Skeletal muscle tissue (tissue), 4 donors: ENCODE data around the gene BRIP1. TPM values are rescaled to one million over a fixed set of nuclear protein-coding genes. Genes with fewer than 3 reads are reported as not detected.
"Not testable (repeated sequence)": the region's sequence is repeated elsewhere in the genome, so short reads cannot be mapped to it uniquely, and the experiment has no call there.

Experiments used
- H3K27ac ChIP-seq: one replicate; pipeline ENCODE4 v1.7.0; 2013; ENCODE audit warnings: mild to moderate bottlenecking, low read depth, low read length, inconsistent platforms
- H3K27me3 ChIP-seq, 3 donors: one replicate each; pipeline ENCODE4 v1.7.0; 2013; ENCODE audit warnings: low read length in 3 of 3; ENCODE audit not compliant: control insufficient read depth in 3 of 3, insufficient read depth in 3 of 3
- H3K36me3 ChIP-seq, 3 donors: one replicate each; pipeline ENCODE4 v1.7.0; 2013; ENCODE audit warnings: low read length in 3 of 3; ENCODE audit not compliant: control insufficient read depth in 3 of 3, insufficient read depth in 3 of 3
- H3K4me1 ChIP-seq, 3 donors: one replicate each; pipeline ENCODE4 v1.7.0; 2013; ENCODE audit warnings: low read length in 3 of 3, mild to moderate bottlenecking in 3 of 3; ENCODE audit not compliant: control insufficient read depth in 3 of 3, insufficient read depth in 3 of 3
- H3K4me3 ChIP-seq, 3 donors: one replicate each; pipeline ENCODE4 v1.7.0; 2013; ENCODE audit warnings: low read length in 3 of 3
- H3K9ac ChIP-seq, 3 donors: one replicate each; pipeline ENCODE4 v1.7.0; 2013; ENCODE audit warnings: low read length in 3 of 3, mild to moderate bottlenecking in 3 of 3, moderate library complexity in 2 of 3, low read depth in 1 of 3
- H3K9me3 ChIP-seq, 3 donors: one replicate each; pipeline ENCODE4 v1.7.0; 2013; ENCODE audit warnings: low read length in 3 of 3; ENCODE audit not compliant: control insufficient read depth in 3 of 3
- total RNA-seq: library from RNA; depleted of rRNA; stranded (reverse); fragments of >200 nt; gene quantifications from one replicate; pipeline ENCODE4 v1.2.3, GENCODE V29; 2014
- donor health status: Osteomylitis.

Gene BRIP1
- total RNA-seq, 1 donor from 2014 or later, result 4.2 TPM

GRCh38 chr17:61885865-61886264 is 22.5 kb upstream of the BRIP1 start:
- H3K4me1 ChIP-seq, H3K9me3 ChIP-seq, H3K9ac ChIP-seq, H3K27ac ChIP-seq, H3K4me3 ChIP-seq, H3K27me3 ChIP-seq: not testable (repeated sequence)
- peaks cover 8 to 33% (median 26%) of the 10 kb centered on the region in 3 donors for H3K36me3 ChIP-seq

GRCh38 chr17:61884864-61885263 is 21.5 kb upstream of the BRIP1 start:
- Histone ChIP-seq H3K9ac (no peak overlapping the region), H3K9me3 (no peaks in the 10 kb centered on the region), H3K4me3 (no peak overlapping the region), H3K36me3 (peaks cover 8 to 32% (median 23%) of the 10 kb centered on the region in 3 donors), H3K4me1 (no peaks in the 10 kb centered on the region), H3K27me3 (no peaks in the 10 kb centered on the region), H3K27ac (no peak overlapping the region)

- Histone ChIP-seq H3K27ac (no peak overlapping the region), H3K36me3 (peaks cover 2 to 19% (median 15%) of the 10 kb centered on the region in 3 donors)
These were observed 17.3 kb upstream of the BRIP1 start for GRCh38 chr17:61880589-61881102.

GRCh38 chr17:61878984-61879612 is 15.8 kb upstream of the BRIP1 start:
- no peaks in the 10 kb centered on the region for H3K9me3 ChIP-seq
- no peak overlapping the region for H3K27ac ChIP-seq
- no peaks in the 10 kb centered on the region for H3K4me1 ChIP-seq
- H3K27me3 ChIP-seq, result no peaks in the 10 kb centered on the region
- H3K4me3 ChIP-seq, result no peak overlapping the region
- peaks cover 4 to 19% (median 19%) of the 10 kb centered on the region in 3 donors for H3K36me3 ChIP-seq
- H3K9ac ChIP-seq, result no peak overlapping the region

More at GRCh38 chr17:61880589-61881102, 17.3 kb upstream of the BRIP1 start:
- Histone ChIP-seq H3K9ac (no peak overlapping the region), H3K9me3 (no peaks in the 10 kb centered on the region), H3K27me3 (no peaks in the 10 kb centered on the region), H3K4me1 (no peaks in the 10 kb centered on the region), H3K4me3 (no peak overlapping the region)

- Histone ChIP-seq H3K36me3 (peaks cover 2 to 21% (median 19%) of the 10 kb centered on the region in 3 donors), H3K27me3 (no peaks in the 10 kb centered on the region), H3K4me3 (no peak overlapping the region), H3K4me1 (no peaks in the 10 kb centered on the region), H3K9ac (no peak overlapping the region), H3K9me3 (no peaks in the 10 kb centered on the region), H3K27ac (no peak overlapping the region)
These were observed 15.2 kb upstream of the BRIP1 start for GRCh38 chr17:61878520-61878919.

- Histone ChIP-seq H3K36me3 (peaks cover 2 to 19% (median 16%) of the 10 kb centered on the region in 3 donors), H3K9me3 (no peaks in the 10 kb centered on the region), H3K27me3 (no peaks in the 10 kb centered on the region), H3K27ac (no peak overlapping the region), H3K9ac (no peak overlapping the region), H3K4me3 (no peak overlapping the region), H3K4me1 (no peaks in the 10 kb centered on the region)
These were observed 14.5 kb upstream of the BRIP1 start for GRCh38 chr17:61877837-61878236.

- Histone ChIP-seq H3K36me3 (peaks cover 5 to 19% (median 18%) of the 10 kb centered on the region in 3 donors), H3K9me3 (no peaks in the 10 kb centered on the region), H3K4me1 (no peaks in the 10 kb centered on the region), H3K9ac (no peak overlapping the region), H3K4me3 (no peak overlapping the region), H3K27me3 (no peaks in the 10 kb centered on the region), H3K27ac (no peak overlapping the region)
These were observed 12.5 kb upstream of the BRIP1 start for GRCh38 chr17:61875804-61876203.

GRCh38 chr17:61875285-61875684 is 12.0 kb upstream of the BRIP1 start:
- no peak overlapping the region for H3K4me3 ChIP-seq
- H3K27me3 ChIP-seq, result no peaks in the 10 kb centered on the region
- H3K36me3 ChIP-seq, result peaks cover 5 to 24% (median 22%) of the 10 kb centered on the region in 3 donors
- no peaks in the 10 kb centered on the region for H3K9me3 ChIP-seq
- H3K4me1 ChIP-seq, result no peaks in the 10 kb centered on the region
- no peak overlapping the region for H3K9ac ChIP-seq
- H3K27ac ChIP-seq, result no peak overlapping the region

- H3K4me1 ChIP-seq, result no peaks in the 10 kb centered on the region
- H3K27me3 ChIP-seq, result no peaks in the 10 kb centered on the region
- no peak overlapping the region for H3K27ac ChIP-seq
- peaks cover 6 to 32% (median 27%) of the 10 kb centered on the region in 3 donors for H3K36me3 ChIP-seq
- no peak overlapping the region for H3K4me3 ChIP-seq
- H3K9me3 ChIP-seq, result no peaks in the 10 kb centered on the region
- no peak overlapping the region for H3K9ac ChIP-seq
These were observed 10.7 kb upstream of the BRIP1 start for GRCh38 chr17:61874075-61874474.

GRCh38 chr17:61872099-61872498 is 8.8 kb upstream of the BRIP1 start:
- no peak overlapping the region for H3K4me3 ChIP-seq
- H3K4me1 ChIP-seq, result no peaks in the 10 kb centered on the region
- H3K27ac ChIP-seq, result no peak overlapping the region
- peaks cover 15 to 44% (median 36%) of the 10 kb centered on the region in 3 donors for H3K36me3 ChIP-seq
- no peaks in the 10 kb centered on the region for H3K9me3 ChIP-seq
- no peak overlapping the region for H3K9ac ChIP-seq
- no peaks in the 10 kb centered on the region for H3K27me3 ChIP-seq
